ENCODE data around the gene GRIA3.
"Not testable (repeated sequence)": the region's sequence is repeated elsewhere in the genome, so short reads cannot be mapped to it uniquely, and the experiment has no call there.

Gene GRIA3

GRCh38 chrX:123277821-123278220 lies 93.7 kb downstream of the GRIA3 start:
- DNase-seq = no peak

DNA sequence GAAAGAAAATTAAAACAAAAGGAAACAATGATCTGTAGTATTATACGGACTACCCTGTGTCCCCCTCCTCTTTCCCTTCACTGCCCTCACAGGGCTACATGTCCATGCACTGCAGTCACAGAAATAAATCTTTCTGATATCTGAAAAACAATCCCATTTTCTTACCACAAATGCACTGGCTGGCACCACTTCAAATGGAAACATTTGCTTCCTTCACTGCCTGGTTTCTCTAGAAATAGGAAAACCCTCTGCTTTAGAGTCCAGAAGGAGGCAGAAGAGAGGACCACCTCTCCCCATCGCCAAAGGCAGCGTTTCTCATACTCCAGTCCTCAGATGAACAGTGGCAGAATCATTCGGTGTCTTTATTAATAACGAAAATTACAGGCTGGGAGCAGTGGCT lies 98.2 kb downstream of the GRIA3 start:
- no peak for DNase-seq

- DNase-seq = not testable (repeated sequence)
These were observed 99.3 kb downstream of the GRIA3 start for GRCh38 chrX:123283407-123283806.

DNA sequence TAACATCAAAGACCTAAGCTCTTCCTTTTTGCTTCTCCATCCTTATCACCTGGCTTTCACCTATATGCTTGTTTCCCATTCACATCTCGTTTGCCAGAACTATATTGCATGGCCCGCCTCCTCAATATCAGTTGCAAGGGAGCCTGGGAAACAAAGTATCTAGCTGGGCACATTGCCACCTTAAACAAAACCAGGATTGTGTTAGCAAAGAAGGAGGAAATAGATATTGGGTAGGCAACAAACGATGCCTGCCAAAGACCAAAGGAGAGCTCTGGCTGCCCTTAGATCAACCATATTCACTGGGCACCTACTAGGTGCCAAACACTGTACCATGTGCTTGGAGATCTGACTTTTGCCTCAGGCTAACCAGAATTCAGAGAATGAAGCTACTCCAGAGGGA lies 107.5 kb downstream of the GRIA3 start:
- DNase-seq = no peak

DNA sequence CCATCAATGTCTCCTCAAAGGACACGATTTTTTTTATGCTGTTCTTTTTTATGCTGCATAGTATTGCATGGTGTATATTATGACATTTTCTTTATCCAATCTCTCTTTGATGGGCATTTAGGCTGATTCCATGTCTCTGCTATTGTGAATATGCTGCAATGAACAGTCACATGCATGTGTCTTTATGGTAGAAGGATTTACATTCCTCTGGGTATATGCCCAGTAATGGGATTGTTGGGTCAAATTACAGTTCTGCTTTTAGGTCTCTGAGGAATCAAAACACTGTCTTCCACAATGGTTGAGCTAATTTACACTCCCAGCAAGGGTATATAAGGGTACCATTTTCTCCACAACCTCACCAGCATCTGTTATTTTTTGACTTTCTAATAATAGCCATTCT lies 113.9 kb downstream of the GRIA3 start:
- no peak for DNase-seq

DNA sequence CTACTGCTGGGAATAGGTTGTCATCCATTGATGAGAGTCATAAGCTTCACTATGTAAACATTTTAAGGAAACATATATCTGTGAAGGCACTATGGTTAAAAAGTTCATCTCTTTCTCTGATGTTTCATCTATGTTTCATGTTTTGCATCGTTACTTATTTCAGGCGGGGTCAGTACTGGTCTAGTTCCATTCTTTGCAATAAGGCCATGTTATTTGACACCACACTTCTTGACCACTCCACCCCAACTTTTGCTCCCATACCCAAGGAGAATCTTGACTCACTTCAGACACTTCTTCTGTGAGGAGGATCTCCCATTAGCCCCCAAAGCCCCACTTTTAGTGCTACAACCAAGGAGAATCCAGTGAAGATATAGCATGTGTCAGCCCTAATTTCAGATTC lies 119.4 kb downstream of the GRIA3 start:
- DNase-seq = no peak

DNA sequence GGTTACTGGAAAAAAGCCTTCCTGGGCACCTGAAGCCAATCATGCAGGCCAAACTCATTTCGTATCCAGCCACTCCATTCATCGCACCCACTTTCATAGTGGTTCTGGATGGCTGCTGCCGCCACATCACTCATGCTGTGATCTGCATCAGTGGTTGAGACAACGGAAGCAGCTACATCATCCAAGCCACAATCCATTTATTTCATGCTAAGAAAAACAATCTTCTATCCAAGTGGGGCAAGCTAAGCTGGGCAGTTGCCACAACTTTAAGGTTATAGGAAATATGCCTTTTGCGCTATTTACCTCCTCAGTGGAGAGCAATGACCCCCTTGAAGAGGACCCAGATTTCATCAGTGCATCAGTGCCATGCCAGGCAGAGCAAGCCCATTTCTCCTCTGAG lies 124.6 kb downstream of the GRIA3 start:
- DNase-seq = no peak

DNA sequence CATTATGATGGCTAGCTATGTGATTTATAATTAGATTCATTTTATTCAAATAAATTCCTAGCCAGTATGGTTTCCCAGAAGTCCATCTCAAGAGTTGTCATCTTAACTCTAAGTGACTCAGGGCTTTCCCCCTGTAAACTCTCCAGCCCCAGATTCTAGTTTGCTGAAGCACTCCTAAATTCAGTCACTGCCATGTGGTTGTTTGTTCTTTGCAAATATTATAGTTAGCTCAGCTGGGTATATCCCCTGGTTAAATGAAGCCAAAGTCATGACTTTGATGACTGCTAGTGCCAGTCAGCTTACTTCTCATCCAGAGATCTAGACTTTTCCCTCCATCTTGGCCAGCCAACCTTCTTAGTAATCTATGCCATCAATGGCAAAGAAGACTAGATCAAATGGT lies 126.0 kb downstream of the GRIA3 start:
- no peak for DNase-seq

DNA sequence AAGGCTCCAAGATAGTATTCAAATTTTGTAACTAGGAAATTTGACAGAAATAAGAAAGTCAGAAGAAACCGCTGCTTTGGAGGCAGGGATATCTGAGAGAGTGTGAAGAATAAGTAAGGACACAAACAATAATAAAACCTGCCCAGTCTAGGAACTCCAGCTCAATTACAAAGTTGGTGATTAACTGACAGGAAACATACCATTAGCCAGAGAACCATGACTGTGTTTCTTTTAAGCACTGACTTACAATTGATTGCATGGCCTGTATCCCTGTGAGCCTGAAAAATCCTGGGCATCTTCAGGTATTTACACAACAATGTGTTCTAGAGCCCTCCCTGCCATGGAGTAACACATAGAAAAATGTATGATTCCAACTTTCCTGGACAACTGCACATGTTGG lies 127.4 kb downstream of the GRIA3 start:
- DNase-seq = no peak

- DNase-seq = no peak
These were observed 129.4 kb downstream of the GRIA3 start for GRCh38 chrX:123313486-123313885.

- no peak for DNase-seq
These were observed 136.5 kb downstream of the GRIA3 start for GRCh38 chrX:123320622-123321021.

- DNase-seq = no peak
These were observed 138.5 kb downstream of the GRIA3 start for GRCh38 chrX:123322536-123322935.

DNA sequence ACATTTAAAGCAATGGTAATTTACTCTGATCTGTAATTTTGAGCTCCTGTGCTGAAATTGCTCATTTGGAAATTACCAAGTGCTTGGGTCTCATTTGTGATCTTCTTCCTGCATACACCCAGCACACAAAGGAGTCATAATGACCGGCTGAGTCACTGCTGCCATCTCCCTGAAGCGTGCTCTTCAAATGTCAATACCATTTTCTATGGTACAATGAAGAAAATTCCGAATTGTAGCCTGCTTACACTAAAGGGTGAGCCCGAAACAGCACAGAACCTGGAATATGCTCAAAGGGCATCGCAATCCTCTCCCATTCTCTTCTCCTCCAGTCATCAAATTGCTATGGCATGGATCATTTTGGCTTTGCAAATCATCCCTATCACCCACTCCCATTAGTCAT lies 140.5 kb downstream of the GRIA3 start:
- DNase-seq = no peak

DNA sequence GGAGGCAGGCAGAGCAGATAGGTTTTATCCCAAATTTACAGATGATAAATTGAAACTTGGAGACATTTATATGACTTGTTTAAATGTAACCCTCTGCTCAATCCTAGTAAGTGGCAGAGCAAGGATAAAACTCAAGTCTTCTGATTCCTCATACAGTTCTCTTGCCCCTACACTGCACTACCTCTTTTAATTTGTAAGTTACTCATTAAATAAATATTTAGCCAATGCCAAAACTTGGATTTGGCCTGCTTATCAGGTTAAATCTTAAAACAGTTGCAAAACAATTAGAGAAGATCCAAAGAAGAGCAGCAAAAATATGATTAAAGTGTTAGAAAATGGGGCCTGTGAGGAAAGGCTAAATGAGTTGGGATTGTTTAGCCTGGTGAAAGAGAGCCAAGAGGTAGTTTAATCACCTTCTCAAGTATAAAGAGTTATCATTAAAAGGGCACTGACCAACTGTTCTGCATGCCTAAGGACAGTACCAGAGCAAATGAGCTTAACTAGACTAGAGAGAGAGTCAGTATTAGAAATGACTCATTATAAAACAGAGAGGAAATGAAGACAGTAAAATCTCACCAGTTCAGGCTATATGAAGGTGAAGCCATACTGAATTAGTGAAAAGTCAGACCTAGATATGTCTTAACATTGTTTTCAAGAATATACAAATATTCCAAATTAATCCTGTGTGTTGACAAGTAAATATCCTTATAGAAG lies 146.3 kb downstream of the GRIA3 start:
- DNase-seq = no peak

- no peak for DNase-seq
These were observed 147.3 kb downstream of the GRIA3 start for GRCh38 chrX:123331349-123331748.

- no peak for DNase-seq
These were observed 147.8 kb downstream of the GRIA3 start for GRCh38 chrX:123331859-123332258.

GRCh38 chrX:123336666-123337065 lies 152.6 kb downstream of the GRIA3 start:
- DNase-seq = no peak

DNA sequence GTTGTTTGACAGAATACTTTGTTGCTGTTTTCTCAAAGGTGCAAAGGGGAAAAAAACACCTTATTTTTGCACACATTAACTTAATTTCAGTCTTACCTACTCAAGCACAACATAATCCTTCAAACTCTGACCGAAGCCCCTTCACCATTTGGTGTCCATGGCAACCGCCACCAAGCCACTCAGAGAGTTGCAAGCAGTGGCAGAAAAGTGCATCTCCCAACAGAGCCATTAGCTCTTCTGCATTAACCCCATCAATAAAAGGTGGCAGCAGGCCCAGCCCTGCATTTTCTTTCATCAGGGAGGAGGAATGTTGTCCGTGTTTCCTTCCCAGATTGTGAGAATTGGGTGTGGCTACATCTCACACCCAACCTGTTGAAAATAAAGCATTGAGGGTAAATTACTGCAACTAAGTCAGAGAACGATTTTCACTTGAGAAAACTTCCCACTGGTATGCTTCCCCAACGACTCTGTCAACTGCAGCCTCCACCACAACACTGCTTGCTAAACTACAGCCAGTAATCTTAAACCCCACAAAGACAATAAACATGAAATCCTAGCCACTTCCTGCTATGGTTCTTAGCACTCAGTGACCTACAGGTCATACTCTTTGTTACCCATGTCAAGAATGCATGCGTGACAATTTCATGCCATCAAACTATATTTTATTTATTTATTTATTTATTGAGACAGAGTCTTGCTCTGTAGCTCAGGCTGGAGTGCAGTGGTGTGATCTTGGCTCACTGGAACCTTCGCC lies 154.0 kb downstream of the GRIA3 start:
- no peak for DNase-seq

DNA sequence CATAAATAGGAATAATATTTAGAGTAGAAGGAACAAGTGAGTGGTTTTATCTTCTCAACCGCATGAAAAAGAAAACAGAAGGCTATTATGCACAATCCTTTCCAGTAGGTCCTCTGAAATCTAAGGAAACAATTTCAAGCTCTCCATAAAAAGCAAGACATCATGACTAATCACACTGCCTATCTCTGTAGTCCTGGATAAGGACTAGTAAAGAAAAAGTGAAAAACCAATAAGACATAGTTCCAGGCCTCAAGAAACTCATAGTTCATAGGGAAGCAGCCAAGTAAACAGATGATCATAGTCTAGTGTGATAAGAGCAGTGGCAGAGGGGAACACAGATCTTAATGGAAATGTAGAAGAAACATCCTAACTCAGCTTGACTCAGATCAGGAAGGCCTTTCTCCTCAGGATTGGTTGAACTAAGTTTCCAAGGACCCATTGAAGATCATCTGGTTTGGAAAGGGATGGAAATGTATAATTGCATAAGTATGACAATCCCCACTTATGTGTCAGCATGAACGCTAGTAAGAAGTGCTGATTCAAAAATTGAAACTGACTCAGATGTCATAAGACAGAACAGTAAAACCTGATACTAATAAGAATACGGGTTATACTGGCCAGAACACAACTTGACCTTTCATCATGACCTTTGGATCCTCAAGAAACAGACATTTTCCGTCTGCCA lies 155.3 kb downstream of the GRIA3 start:
- no peak for DNase-seq

GRCh38 chrX:123340696-123341095 lies 156.6 kb downstream of the GRIA3 start:
- no peak for DNase-seq

- no peak for DNase-seq
These were observed 164.4 kb downstream of the GRIA3 start for GRCh38 chrX:123348468-123348867.

DNA sequence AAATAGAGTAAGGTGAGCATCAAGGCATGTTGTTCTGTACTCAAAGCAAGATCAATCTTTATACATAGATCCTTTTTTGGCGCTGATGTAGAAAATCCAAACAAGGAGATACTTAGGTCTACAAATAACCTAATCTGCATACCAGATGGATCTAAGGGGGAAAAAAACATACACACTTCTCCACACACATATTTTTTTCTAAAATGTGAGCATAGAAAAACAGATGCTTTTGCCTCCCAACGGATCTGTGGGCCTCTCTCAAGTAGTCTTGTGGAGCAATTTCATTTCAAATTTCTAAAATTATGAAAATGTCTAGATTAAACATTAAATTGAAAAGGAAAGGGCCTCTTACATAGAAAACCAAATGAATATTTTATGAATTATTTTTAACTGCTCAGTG lies 166.1 kb downstream of the GRIA3 start:
- no peak for DNase-seq

GRCh38 chrX:123357941-123358340 lies 173.9 kb downstream of the GRIA3 start:
- no peak for DNase-seq

DNA sequence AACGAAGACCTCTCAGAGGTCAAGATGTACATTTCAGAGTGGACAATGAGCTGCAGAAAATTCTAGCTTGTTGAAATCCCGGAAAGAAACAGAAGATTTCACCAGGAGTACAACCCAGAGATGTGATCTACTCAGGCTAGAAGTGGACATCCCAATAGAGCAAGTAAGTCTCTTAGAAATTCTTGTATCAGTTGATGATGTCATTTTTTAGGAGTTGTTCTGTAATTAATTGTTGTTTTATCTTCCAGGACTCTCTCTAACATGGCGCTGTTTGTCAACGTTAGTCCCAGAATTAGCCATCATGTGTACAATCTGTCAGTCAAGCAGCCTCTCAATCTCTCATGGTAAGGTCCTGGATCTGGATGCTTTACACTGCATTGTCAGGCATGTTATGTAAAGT lies 174.4 kb downstream of the GRIA3 start:
- DNase-seq = no peak

Measured in NCI-H146 (cell line).